GM18508 (cell line): ENCODE measurements around the gene AATK.

ENCODE experiments used
- ATAC-seq: cut with Tn5 transposase; IDR thresholded peaks from one replicate; pipeline ENCODE4 v1.9.1; 2021; ENCODE audit warnings: moderate number of reproducible peaks; ENCODE audit not compliant: insufficient read depth, unreplicated experiment

The AATK gene

DNA sequence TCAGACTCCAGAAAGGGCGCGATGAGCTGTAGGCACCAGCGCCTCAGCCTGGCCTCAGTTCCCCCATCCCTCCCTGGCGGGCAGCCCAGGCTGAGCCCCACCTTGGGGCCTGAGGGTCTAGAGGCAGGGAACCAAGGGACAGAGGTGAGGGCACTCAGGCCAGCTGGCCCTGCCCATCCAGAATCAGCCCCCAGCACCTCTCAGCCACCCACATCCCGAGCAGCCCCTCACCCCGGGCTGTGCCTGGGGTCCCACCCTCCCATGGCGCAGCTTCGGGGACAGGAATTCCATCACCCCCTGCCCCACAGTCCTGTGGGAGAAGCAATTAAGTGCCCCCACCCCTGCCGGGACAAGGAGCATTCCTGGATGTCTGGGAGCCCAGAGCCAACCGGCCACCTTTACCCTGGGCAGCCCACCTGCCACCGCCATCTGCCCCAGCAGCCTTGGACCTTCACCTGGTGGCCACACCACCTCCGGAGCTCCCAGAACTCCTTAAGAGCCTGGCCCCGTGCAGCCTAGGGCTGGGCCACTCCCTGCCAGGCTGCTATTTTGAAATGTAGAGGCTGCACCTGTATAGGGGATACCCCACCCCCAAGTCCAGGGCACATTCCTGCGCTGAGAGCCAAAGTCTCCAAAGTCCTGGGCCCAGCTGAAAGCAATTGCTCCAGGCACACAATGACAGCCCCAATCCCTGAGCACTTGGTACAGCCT, 34.4 kb downstream of the AATK start:
- no peak for ATAC-seq

DNA sequence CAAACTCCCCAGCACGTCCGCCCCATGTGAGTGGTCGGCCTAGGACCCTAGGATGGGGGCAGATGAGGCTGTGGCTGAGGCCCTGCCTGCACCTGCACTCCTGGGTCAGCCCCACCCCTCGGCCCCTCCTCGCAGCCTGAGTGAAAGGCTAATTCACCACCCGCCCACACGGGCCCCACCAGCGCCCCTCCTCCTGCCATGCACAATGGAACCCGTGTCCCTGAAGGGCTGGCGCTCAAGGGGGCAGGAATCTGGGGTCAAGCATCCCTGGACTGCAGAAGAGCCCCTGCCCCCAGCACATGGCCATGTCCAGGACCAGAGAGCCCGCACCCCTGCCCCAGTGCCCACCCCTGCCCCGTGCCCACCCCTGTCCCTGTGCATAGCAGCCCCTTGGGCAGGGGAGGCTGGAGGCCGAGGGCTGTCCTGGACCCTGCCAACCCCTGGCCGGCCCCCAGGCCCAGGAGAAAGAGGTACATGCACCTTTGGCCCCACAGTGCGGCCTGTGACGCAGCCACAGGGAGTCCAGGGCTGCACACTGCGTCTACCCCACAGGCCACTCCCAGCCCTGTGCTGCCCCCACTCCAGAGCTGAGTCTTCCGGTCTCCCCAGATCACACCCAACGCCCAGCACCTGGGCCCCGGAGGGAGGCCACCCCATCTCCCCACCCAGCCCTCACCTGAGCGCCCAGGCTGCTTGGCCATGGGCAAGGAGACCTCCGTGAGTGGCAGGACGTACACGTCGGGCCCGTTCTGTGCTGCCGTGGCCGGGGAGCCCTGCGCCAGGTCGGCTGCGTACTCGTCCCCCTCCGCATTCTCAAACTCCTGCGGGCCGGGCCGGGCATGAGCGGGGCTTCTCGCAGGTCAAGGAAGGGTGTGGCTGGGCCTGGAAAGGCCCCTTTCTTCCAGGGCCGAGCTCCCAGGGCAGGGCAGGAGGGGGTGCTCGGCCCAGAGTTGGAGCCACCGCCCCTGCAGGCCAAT, 35.3 kb downstream of the AATK start:
- no peak for ATAC-seq

DNA sequence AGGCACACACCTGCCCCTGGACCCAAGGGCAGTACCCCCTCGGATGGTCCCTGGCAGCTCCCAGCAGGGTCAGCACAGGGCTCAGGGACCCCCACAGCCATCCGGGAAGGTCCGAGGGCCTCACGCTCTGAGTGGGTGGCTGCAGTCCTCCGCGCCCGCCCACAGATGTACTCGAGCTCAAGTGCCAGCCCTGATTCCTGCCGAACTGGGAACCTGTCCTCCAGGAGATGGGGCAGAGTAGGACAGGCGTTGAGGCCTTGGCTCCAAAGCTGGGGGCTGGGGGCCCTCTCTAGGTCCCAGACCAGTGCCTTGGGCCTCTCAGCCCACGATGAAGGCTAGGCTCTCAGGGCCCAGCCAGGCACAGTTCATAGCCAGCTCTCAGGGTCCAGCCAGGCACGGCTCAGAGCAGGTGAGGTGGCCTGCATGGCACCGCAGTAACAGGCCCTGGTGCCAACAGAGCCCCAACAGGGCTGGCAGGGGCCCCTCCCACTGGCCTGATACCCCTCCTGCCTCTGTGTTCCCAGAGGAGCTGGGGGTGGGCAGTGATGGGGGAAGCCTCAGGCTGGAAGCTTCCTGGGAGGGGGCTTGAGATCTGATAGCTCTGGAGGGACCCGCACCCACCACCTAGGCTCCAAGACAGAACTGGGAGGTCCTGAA, 36.2 kb downstream of the AATK start:
- no peak for ATAC-seq

DNA sequence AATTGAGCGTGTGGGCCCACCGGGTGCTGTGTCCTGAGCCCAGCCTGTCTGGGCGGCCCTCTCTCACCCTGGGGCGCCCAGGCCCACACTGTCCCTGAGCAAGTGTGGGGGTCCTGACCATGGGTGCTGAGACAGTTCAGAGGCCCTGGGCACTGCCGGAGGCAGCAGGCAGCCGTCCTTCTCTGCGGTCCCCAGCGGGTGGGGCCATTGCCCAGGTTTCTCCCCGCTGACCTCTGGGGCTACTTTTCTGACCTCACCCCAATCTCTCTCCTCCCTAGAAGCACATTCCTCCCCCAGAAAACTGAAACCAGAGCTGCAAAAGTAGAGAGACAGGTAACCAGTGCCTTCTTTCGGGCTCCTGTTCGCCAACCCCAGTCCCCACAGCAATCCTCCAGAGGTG, 36.7 kb downstream of the AATK start:
- no peak for ATAC-seq

DNA sequence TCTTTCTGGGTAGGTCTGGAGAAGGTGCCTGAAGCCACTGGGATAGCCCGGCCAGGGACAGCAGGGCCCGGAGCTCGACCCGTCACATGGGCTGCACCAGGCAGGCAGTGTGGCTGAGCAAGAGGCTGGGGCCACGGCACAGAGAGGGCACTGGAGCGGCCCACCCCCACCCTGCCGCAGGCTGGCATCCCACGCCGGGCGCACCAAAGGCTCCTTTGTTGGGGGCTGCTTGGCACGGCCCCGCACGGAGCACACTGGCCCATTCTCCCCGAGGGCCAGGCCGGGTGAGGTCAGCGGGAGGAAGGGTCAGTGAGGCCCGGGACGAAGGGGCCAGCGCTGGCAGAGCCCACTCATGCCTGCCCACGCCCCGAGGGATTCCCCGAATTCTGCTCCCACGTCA, 37.2 kb downstream of the AATK start:
- no peak for ATAC-seq

DNA sequence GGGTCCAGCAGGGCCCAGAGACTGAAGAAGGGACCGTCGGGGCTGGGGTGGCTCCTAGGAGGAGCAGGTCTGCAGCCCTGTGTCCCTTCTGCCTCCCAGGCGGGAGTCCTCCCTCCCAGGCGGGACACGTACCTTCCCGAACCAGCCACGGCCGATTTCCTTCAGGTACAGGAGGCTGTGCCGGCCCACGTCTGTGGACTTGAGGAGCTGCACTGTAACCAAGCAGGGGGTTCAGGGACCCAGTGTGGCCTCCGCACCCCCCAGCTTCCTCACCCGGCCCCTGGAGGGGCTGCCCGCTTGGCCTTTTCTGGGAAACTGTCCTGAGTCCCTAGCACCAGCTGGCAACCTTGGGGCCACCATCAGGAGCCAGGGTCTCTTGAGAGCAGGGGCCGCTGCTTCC, 37.7 kb downstream of the AATK start:
- ATAC-seq: no peak

DNA sequence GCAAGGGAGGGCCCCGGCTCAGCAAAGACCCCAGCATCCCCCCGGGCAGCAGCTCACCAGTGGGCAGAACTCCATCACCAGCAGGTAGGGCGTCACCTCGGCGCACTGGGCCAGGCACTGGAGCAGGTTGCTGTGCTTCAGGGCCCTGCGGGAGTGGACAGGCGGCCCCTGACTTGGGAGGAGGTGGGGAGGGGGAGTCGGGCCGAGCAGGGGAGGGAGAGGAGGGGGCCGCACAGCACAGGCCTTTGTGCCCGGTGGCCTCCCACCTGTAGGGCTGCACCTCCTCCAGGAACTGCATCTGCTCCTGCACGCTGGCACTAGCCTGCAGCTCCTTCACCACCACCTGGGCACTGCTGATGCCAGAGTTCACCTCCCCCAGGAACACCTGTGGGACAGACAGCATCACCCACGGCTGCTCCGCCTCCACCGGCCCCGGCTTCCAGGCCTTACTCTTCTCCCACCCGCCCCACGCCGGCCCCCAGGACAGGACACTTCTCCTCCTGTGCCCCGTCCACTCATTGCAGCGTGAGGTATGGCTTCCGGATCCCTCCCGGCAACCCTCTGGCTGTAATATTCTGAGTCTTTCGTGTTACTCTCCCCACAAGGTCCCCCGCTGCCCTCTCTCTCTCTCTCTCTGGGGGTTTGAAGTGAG, 38.4 kb downstream of the AATK start:
- no peak for ATAC-seq

DNA sequence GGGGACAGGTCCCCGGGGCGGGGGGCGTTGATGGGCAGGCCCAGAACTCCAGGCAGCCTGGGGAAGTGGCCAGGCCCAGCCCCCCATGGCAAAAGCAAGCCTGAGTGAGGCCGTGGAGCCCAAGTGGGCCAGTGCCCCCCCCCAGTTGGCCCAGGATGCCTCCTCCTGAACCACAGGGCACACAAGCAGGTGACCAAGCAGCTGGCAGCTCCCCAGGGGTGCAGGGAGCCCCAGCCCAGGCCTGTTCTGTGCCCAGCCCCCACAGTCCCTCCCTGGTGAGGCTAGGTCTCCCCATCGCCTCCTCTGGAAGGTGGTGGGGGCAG, 38.9 kb downstream of the AATK start:
- ATAC-seq: no peak

DNA sequence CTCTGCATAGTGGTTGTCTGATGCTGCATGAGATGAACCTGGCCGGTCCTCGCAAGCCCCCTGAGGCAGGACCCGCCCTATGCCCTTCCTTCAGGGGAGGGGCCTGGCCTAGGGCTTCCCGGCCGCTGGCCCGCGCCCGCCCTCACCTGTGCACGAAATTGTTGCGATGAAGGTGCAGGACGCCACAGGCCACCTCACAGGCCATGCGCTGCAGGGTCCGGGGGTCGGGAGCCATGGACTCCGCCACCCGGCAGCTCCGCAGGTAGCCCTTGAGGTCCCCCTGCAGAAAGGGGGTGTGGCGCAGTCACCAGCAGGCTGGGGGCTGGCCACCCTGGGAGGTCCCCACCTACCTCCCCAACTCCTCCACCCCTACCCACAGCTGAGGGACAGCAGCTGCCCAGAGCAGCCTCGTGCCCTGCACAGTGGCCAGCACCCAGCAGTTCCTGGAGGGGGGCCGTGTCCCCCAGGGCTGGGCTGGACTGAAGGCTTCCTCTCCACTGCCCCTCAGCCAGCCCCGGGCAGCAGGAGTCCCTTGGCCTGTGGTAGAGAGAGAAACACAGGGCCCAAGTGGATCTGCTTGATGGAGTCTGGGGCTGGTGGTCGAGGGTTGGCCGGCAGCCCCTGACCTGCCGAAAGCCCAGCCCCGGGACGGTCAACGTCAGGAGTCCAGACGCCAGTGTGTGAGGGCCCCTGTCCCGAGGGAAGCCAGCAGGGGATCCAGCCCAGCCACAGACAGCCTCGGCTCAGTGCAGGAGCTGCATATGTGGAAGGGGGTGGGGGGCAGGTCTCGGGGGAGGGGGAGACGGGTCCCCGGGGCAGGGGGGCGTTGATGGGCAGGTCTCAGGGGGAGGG, 39.5 kb downstream of the AATK start:
- ATAC-seq: no peak

DNA sequence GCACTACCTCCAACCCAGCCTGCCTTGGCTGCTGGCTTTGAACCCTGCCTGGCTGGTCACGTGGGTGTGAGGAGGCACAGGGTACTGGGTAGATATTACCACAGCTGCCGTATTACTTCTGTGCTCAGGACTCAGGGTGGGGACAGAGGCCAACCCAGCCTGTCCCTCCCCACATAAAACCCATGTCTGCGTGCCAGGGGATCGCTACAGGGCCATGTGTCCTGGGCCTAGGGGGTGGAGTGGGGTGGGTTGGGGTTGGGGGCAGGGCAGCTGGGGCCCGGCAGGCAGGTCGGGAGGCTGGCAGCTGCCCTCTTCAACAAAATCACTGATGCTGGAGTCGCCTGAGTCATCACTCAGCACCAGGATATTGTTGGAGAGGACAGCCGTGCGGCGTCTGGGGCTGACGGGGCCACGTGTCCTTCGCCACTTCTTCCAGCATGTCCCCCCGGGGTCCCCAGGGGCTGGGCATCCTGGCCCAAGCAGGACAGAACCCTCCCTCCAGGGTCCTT, 40.4 kb downstream of the AATK start:
- ATAC-seq: no peak

DNA sequence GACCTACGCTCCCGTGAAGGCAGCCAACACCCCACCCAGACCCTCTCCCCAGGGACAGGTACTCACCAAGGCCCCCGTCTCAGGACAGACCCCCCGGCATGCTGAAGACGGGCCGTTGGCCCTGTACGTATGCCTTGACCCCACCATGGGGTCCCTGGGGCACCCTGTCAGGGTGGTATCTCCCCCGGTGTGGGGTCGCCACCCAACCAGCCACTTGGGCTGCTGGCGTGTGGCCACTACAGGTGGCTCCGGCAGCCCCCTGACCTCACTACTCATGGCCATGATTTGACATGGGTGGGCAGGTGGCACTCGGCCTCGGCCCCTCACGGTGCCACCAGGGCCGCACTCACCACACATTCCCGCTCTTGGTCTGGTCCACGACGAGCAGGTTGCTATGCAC, 41.6 kb downstream of the AATK start:
- ATAC-seq: no peak

DNA sequence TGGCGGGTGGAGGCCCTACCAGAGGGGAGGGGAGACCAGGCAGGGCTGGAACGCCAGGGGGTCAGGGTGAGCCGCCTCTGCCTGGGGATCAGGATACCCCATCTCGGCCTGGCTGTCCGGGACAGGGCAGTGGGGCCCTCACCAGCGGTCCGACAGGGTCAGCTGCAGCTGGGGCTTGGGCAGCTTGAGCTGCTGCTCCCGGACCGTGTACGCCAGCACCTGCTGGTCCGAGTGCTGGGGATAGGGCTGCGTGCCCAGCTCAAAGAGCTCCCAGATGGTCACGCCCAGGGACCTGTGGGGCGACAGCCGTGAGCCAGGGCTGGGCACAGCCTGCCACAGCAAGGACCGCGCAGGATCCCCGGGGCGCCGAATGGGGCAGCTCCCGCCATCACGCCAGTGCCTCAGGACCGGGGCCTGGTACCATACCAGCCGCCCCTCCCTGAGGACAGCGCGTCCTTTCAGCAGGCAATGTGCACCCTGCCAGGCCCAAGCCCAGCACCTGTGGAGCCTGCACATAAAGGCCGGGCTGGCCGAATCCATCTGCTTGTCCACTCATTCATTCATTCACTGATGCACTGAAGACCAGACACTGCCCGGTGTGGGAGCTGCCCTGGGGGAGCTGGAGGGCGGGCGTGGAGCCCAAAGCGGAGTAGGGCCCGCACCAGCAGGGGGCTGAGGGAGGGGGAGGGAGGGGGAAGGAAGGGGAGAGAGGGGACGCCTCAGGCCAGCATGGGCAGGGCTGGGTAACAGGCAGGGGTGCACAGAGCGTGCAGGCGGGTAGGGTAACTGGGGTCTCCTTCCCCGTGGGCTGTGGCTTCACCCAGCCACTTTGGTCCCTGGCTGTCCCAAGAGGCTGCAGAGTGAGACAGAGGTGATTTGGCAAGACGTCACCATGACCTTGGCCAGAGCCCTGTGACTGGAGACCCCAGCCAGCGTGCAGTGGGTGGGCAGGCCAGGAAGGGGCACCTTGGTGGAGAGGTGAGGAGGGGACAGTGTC, 42.7 kb downstream of the AATK start:
- ATAC-seq: no peak

DNA sequence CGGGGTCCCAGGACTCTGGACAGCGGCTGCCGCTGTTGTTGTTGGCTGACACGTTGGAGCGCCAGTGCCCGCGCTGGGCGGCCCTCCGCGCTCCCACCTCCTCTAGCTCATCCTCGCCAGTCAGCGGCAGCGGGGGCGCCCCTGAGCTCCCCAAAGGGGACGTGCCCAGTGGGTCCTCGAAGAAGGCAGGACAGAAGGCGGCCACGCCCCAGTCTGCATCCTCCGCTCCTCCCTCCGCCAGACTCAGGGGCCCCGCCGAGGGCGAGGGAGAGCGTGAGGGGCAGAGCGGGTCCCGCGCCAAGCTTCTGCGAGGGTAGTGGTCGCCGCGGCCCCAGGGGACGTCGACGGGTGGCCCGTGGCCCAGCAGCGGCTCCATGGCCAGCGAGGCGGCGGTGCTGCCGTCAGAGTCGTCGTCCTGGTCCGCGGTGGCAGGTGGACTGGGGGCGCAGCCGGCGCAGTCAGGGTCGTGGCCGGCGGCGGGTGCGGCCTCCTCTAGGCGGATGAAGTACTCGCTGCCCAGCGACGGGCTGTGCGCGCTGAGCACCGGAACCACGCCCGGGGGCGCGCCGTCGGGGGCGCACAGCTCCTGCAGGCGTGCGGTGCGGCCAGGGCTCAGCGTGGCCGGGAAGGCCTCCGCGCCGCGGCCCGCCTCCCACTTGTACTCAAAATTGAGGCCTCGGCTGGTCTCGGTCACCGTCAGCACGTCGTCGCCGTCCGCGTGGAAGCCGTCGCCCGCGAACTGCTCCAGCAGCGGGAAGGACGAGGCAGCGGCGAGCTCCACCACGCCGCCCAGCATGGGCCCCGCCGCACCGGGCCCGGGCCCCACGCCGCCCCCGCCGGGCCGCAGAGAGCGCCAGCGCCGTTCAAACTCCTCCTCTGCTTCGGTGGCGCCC, 43.9 kb downstream of the AATK start:
- ATAC-seq: no peak

DNA sequence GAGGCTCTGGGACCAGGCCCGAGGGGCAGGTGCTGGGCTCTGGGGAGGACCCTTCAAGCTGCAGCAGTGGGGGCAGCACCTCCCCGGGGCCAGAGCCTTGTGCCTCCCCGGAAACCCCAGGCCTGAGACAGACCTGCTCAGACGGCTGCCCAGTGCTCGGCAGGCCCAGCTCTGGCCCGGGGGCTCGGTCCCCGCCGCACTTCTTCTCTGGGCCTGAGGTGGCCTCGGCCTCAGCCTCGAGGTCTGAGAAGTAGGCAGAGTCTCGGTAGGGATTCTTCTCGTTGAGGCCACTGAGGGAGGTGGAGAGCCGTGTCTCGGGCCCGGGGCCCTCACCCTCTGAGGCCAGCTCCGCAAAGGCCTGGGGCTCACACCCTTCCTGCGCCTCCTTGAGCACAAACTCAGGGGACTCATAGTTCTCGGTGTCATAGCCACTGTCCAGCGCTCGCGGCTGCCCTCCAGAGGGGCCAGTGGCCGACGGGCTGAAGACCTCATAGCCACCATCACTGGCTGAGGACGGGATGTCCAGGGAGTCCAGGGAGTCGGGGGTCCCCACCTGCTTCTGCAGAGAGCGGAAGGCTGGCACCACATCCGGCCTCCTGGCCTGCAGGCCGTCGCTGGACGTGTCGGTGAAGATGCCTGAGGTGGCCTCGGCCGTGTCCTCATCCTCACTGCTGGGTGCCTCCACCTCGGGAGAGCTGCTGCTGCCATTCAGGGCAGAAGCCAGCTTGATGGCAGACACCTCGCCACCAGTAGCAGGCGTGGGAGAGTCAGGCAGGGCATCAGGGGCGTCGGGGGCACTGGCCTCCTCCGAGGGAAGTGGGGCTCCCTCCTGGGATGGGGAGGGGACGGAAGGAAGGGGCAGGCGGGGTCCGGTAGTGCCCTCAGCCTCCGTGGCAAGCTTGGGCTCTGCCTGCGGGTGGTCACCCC, 45.1 kb downstream of the AATK start:
- no peak for ATAC-seq

DNA sequence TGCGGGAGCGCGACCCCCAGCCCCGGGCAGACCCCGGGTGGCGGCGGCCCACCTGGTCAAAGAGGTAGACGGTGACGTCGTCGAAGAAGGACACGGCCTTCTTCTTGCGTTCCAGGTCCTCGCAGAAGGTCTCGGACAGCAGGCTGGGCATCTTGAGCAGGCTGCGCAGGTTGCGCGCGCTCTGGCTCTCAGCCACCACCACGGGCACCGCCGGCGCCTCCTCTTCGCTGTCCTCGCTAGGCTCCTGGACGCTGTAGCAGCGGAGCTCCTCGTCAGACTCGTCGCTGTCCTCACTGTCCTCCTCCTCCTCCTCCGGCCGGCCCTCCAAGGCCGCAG, 45.9 kb downstream of the AATK start:
- no peak for ATAC-seq
